ENCODE data around the gene RAB6A. TPM values are rescaled to one million over a fixed set of nuclear protein-coding genes. Genes with fewer than 3 reads are reported as not detected.

Gene RAB6A
- total RNA-seq, 1 experiment from 2014 or later = 121 TPM

GRCh38 chr11:73750228-73750627 lies 10.6 kb downstream of the RAB6A start:
- no peak overlapping the region for H3K4me2 ChIP-seq (ENCODE audit: low read length)
- no peaks in the 10 kb centered on the region; the same call in 1 of the 2 replicates for H4K20me1 ChIP-seq (ENCODE audit: insufficient read depth)
- POLR2A ChIA-PET = no interaction called here
- ATAC-seq (no peak), DNase-seq (ENCODE audit: low read depth, low spot score) (no peak)
- intact Hi-C loops (cut with micrococcal nuclease) = no loop called here
- peaks cover 93% of the 10 kb centered on the region for H3K79me2 ChIP-seq (ENCODE audit: insufficient read depth, low read length)
- BruUV-seq (replicated peaks) = no TSS peak
- no peaks in the 10 kb centered on the region for H3K27me3 ChIP-seq (ENCODE audit: insufficient read depth, low read length)
- H2AFZ ChIP-seq (ENCODE audit: low read depth, low read length, poor library complexity, severe bottlenecking) = no peak overlapping the region
- no peaks in the 10 kb centered on the region for H3K9me2 ChIP-seq (ENCODE audit: insufficient read depth)
- CTCF ChIA-PET = no interaction called here
- TF ChIP-seq, protein P1, sequence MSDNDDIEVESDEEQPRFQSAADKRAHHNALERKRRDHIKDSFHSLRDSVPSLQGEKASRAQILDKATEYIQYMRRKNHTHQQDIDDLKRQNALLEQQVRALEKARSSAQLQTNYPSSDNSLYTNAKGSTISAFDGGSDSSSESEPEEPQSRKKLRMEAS (IDR thresholded peaks at IDR 0.05) = no peak
- TF ChIP-seq CBX3 (IDR thresholded peaks at IDR 0.05; ENCODE audit: low read depth) (no peak), FOSL1 (IDR thresholded peaks at IDR 0.05; ENCODE audit: low read depth) (no peak), ATF3 (IDR thresholded peaks at IDR 0.05) (no peak), RAD21 (IDR thresholded peaks at IDR 0.05; ENCODE audit: low read depth) (no peak), SP1 (IDR thresholded peaks at IDR 0.05; ENCODE audit: low read depth) (no peak), JUND (IDR thresholded peaks at IDR 0.05) (no peak), SIN3A (IDR thresholded peaks at IDR 0.05; ENCODE audit: low read depth) (no peak), ELF1 (IDR thresholded peaks at IDR 0.05; ENCODE audit: borderline replicate concordance, low read depth) (no peak), TCF7L2 (IDR thresholded peaks at IDR 0.05; ENCODE audit: borderline replicate concordance, extremely low read depth, insufficient read depth, insufficient read length) (no peak), ZFX (IDR thresholded peaks at IDR 0.05) (no peak)
- TF ChIP-seq, protein P2, sequence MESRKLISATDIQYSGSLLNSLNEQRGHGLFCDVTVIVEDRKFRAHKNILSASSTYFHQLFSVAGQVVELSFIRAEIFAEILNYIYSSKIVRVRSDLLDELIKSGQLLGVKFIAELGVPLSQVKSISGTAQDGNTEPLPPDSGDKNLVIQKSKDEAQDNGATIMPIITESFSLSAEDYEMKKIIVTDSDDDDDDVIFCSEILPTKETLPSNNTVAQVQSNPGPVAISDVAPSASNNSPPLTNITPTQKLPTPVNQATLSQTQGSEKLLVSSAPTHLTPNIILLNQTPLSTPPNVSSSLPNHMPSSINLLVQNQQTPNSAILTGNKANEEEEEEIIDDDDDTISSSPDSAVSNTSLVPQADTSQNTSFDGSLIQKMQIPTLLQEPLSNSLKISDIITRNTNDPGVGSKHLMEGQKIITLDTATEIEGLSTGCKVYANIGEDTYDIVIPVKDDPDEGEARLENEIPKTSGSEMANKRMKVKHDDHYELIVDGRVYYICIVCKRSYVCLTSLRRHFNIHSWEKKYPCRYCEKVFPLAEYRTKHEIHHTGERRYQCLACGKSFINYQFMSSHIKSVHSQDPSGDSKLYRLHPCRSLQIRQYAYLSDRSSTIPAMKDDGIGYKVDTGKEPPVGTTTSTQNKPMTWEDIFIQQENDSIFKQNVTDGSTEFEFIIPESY (IDR thresholded peaks at IDR 0.05; ENCODE audit: extremely low read depth, insufficient replicate concordance, low read length) = no peak
- TF ChIP-seq, protein P3, sequence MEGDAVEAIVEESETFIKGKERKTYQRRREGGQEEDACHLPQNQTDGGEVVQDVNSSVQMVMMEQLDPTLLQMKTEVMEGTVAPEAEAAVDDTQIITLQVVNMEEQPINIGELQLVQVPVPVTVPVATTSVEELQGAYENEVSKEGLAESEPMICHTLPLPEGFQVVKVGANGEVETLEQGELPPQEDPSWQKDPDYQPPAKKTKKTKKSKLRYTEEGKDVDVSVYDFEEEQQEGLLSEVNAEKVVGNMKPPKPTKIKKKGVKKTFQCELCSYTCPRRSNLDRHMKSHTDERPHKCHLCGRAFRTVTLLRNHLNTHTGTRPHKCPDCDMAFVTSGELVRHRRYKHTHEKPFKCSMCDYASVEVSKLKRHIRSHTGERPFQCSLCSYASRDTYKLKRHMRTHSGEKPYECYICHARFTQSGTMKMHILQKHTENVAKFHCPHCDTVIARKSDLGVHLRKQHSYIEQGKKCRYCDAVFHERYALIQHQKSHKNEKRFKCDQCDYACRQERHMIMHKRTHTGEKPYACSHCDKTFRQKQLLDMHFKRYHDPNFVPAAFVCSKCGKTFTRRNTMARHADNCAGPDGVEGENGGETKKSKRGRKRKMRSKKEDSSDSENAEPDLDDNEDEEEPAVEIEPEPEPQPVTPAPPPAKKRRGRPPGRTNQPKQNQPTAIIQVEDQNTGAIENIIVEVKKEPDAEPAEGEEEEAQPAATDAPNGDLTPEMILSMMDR (IDR thresholded peaks at IDR 0.05 in 2 of 3, conservative IDR thresholded peaks at IDR 0.05 in 1 of 3; ENCODE audit: borderline replicate concordance in 1 of 3, insufficient read depth in 1 of 3, low read depth in 2 of 3, low read length in 2 of 3) = no peak
- H3K36me3 ChIP-seq (ENCODE audit: control insufficient read depth in 1 of 2, insufficient read depth in 2 of 2, low read length in 2 of 2) = no peaks in the 10 kb centered on the region
- H3K27ac ChIP-seq (ENCODE audit: low read depth, low read length) = no peak overlapping the region
- no peak overlapping the region for H3K9ac ChIP-seq (ENCODE audit: low read length)
- H3K9me3 ChIP-seq (ENCODE audit: control insufficient read depth in 1 of 2, insufficient read depth in 1 of 2, low read depth in 1 of 2, low read length in 2 of 2) = no peaks in the 10 kb centered on the region
- RAD21 ChIA-PET (ENCODE audit: low non-redundant PET in 1 of 2, low total read pairs in 2 of 2, uncharacterized antibody in 2 of 2, unreplicated experiment in 2 of 2) = no interaction called here
- no peaks in the 10 kb centered on the region for H3K4me1 ChIP-seq (ENCODE audit: control insufficient read depth in 1 of 2, insufficient read depth in 2 of 2, low read length in 2 of 2)
- H3K4me3 ChIP-seq (replicated peaks in 1 of 2; ENCODE audit: low read depth in 1 of 2, low read length in 2 of 2) = no peak overlapping the region
